Activated CD8-positive, alpha-beta T cell treated with anti-CD3 and anti-CD28 coated beads for 36 hours (primary cell): Measurements from ENCODE around the gene BIRC6. TPM values are rescaled to one million over a fixed set of nuclear protein-coding genes. Genes with fewer than 3 reads are reported as not detected.
A peak's percentile ranks its signal among the peaks of the same experiment; 100 is the strongest.
"Not testable (repeated sequence)": the region's sequence is repeated elsewhere in the genome, so short reads cannot be mapped to it uniquely, and the experiment has no call there.

ENCODE experiments used
- ATAC-seq: fragments of 200-7000 bp; cut with Tn5 transposase; one replicate; pipeline ENCODE4 v1.10.0; 2021; ENCODE audit warnings: mild to moderate bottlenecking, moderate library complexity
- CTCF ChIA-PET: fragments of 350-600 bp; sonication (Branson Sonifier 250); formaldehyde crosslinking; loops from one replicate; lab custom pipeline; 2021; ENCODE audit warnings: antibody characterized with exemption; lab: Charles Lee
- POLR2A ChIA-PET: fragments of 350-600 bp; sonication (Branson Sonifier 250); formaldehyde crosslinking; loops from one replicate; lab custom pipeline; 2021; ENCODE audit warnings: antibody characterized with exemption; lab: Charles Lee
- DNase-seq: peaks from one replicate; pipeline ENCODE4 v3.0.0-alpha.2; 2020
- H3K27ac Mint-ChIP-seq: one replicate; pipeline ENCODE4 v1.8.0; 2021; ENCODE audit warnings: mild to moderate bottlenecking, mixed read lengths
- H3K27me3 Mint-ChIP-seq: one replicate; pipeline ENCODE4 v1.8.0; 2021; ENCODE audit warnings: mixed read lengths
- H3K36me3 Mint-ChIP-seq: one replicate; pipeline ENCODE4 v1.8.0; 2021; ENCODE audit warnings: low read depth, mixed read lengths
- H3K4me1 Mint-ChIP-seq: one replicate; pipeline ENCODE4 v1.8.0; 2021; ENCODE audit warnings: low read depth, mixed read lengths
- H3K4me3 Mint-ChIP-seq: one replicate; pipeline ENCODE4 v1.8.0; 2021; ENCODE audit warnings: mild to moderate bottlenecking, moderate library complexity, mixed read lengths
- H3K9me3 Mint-ChIP-seq: one replicate; pipeline ENCODE4 v1.8.0; 2021; ENCODE audit warnings: mixed read lengths
- intact Hi-C: fragments of 100-400 bp; cut with micrococcal nuclease; formaldehyde crosslinking; loops from one replicate; pipeline ENCODE4 v1.10.0; 2022
- total RNA-seq, 2 experiments: library from RNA; stranded (reverse); gene quantifications; one replicate each; pipeline ENCODE4 v1.2.3, GENCODE V29; 2021
- TF ChIP-seq, protein P1 (sequence below): fragments of 200-600 bp; IDR thresholded peaks from one replicate; pipeline ENCODE4 v1.8.0; 2022; ENCODE audit warnings: antibody characterized with exemption, mild to moderate bottlenecking

The BIRC6 gene
- total RNA-seq, 2 experiments from 2014 or later = 68.8 to 69.6 TPM

DNA sequence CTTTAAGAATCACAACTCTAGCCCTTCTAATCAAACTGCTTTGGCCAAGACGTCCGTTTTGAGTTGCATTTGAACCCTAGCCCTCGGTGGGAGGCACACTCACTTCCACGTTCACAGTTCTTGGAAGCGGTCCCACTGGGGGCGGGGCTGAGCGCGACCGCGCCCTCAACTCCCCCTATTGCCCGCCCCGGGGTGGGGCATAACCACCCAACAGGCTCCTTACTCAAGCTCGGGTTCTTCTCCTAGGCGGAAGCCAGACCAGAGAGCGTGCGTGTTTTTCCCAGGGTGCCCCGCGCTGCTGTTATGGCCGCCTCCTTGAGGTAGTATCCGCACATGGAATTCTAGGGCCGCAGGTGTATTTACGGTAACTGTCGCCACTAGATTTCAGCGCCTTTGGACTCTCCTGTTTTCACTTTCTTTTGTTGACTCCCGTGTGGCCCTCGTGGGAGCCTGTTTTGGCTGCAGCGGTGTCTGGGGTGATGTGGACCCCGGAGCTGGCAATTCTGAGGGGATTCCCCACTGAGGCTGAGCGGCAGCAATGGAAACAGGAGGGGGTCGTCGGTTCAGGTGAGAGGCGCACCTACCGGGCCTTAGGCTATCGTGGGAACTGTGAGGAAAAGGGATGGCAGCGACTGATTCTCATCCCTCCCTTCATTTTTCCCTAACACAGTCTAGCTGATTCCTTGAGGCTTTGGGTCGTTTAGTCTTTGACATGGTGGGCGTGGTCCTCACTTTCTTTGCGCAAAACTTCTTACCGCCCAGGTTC is 271.2 kb downstream of the BIRC6 start, which contains the start of gene TTC27:
TSS of gene TTC27 (plus strand) at position 237 of the 766 bp plus-strand sequence. CDS start at position 480, 243 bp downstream.
- Mint-ChIP-seq H3K27ac (peak within 1 kb of the TSS; percentile 96), H3K27me3 (no peaks in the 10 kb centered on the region), H3K4me1 (peaks cover 24% of the 10 kb centered on the region), H3K4me3 (peak within 1 kb of the TSS; percentile 95), H3K36me3 (peaks cover 22% of the 10 kb centered on the region), H3K9me3 (no peaks in the 10 kb centered on the region)
- ATAC-seq = peak; percentile 99
- TF ChIP-seq, protein P1, sequence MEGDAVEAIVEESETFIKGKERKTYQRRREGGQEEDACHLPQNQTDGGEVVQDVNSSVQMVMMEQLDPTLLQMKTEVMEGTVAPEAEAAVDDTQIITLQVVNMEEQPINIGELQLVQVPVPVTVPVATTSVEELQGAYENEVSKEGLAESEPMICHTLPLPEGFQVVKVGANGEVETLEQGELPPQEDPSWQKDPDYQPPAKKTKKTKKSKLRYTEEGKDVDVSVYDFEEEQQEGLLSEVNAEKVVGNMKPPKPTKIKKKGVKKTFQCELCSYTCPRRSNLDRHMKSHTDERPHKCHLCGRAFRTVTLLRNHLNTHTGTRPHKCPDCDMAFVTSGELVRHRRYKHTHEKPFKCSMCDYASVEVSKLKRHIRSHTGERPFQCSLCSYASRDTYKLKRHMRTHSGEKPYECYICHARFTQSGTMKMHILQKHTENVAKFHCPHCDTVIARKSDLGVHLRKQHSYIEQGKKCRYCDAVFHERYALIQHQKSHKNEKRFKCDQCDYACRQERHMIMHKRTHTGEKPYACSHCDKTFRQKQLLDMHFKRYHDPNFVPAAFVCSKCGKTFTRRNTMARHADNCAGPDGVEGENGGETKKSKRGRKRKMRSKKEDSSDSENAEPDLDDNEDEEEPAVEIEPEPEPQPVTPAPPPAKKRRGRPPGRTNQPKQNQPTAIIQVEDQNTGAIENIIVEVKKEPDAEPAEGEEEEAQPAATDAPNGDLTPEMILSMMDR = no peak
- intact Hi-C loops = no loop called here
- DNase-seq = peak; percentile 98
- ChIA-PET POLR2A (interaction anchor here (0.8 to 1.0 kb wide), 2 partner anchors 20 to 36 kb away, joined by 3 read pairs; no protein-coding TSS in a partner anchor), CTCF (interaction anchor here (0.7 to 1.8 kb wide), 2 partner anchors 9 to 24 kb away, joined by 3 to 4 read pairs; no protein-coding TSS in a partner anchor)

DNA sequence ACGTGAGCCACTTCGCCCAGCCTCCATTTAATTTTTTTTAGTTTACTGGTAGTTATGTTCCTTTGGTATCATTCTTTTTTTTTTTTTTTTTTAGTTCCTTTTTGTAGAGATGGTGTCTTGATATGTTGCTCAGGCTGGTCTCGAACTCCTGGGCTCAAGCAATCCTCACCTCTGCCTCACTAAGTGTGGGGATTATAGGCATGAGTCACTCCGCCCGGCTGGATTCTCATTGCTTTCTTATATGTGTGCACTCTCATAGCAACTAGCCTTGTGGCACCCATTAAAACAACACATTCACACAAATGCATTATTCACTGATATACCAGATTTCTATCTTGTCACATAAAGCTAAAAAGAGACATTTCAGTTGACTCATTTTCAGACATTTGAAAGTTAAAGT is 275.3 kb downstream of the BIRC6 start:
- peak; percentile 63 for DNase-seq

DNA sequence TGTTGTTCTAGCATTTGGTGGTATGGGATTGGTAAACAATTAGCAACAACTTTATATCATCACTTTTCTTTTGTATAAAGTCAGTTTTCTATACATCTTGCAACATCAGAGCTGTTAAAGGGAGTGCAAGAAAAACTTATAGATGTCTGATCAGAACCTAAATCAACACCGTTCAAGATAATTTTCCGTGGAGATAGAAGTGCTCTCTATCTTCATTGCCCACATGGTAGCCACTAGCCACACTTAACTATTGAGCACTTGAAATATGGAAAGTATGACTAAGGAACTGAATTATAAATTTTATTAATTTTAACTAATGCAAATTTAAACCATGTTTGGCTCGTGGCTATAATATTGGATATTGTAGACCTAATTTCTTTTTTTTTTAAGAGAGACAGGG is 276.2 kb downstream of the BIRC6 start:
- Mint-ChIP-seq H3K27ac (no peak overlapping the region), H3K4me1 (peaks cover 17% of the 10 kb centered on the region), H3K4me3 (no peak overlapping the region), H3K9me3 (no peaks in the 10 kb centered on the region), H3K27me3 (no peaks in the 10 kb centered on the region), H3K36me3 (peaks cover 29% of the 10 kb centered on the region)
- ChIA-PET CTCF (interaction anchor here (0.7 kb wide), 1 partner anchor 43 kb away, joined by 3 read pairs; no protein-coding TSS in a partner anchor), POLR2A (interaction anchor here (0.6 to 0.7 kb wide), 2 partner anchors 86 to 134 kb away, joined by 3 read pairs; no protein-coding TSS in a partner anchor)
- no peak for DNase-seq
- TF ChIP-seq, protein P1 = no peak
- no peak for ATAC-seq
- intact Hi-C loops = no loop called here

More for the DNA sequence above, 275.3 kb downstream of the BIRC6 start:
- peaks cover 27% of the 10 kb centered on the region for H3K36me3 Mint-ChIP-seq
- no peak overlapping the region for H3K4me3 Mint-ChIP-seq
- H3K27ac Mint-ChIP-seq = peak overlapping the region; percentile 32
- TF ChIP-seq, protein P1 = no peak
- ATAC-seq = no peak
- peaks cover 24% of the 10 kb centered on the region for H3K4me1 Mint-ChIP-seq
- POLR2A ChIA-PET = no interaction called here
- no peaks in the 10 kb centered on the region for H3K9me3 Mint-ChIP-seq
- H3K27me3 Mint-ChIP-seq = no peaks in the 10 kb centered on the region
- CTCF ChIA-PET = no interaction called here
- intact Hi-C loops = no loop called here

DNA sequence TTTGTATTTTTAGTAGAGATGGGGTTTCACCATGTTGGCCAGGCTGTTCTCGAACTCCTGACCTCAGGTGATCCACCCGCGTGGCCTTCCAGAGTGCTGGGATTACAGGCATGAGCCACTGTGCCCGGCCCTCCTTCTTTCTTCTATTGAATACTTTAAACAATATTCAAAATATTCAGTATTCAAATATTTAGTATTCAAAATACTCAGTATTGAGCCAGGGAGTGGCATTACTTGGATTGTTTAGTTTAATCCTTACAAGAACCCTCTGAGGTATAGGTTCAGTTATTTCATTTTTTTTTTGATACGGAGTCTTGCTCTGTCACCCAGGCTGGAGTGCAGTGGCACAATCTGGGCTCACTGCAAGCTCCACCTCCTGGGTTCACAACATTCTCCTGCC is 281.7 kb downstream of the BIRC6 start:
- CTCF ChIA-PET, H3K4me3 Mint-ChIP-seq, H3K27me3 Mint-ChIP-seq, H3K27ac Mint-ChIP-seq, ATAC-seq, POLR2A ChIA-PET, DNase-seq, H3K9me3 Mint-ChIP-seq, H3K4me1 Mint-ChIP-seq, intact Hi-C loops: not testable (repeated sequence)
- peaks cover 19% of the 10 kb centered on the region for H3K36me3 Mint-ChIP-seq

DNA sequence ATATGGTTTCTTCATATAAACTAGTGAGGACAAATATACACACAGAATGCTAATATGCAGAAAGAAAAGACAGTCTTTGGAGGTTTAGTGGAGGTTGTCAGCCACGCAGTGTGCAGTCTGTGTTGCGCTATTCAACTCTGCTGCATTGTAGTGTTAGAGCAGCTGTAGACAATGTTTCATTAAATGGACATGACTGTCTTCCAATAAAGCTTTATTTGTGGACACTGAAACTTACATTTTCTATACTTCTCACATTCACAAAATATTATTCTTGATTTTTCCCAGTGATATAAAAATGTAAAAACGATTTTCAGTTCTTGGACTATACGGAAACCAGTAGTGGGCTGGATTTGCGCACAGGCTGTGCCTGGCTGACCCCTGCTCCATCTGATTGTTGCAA is 284.4 kb downstream of the BIRC6 start:
- Mint-ChIP-seq H3K4me3 (no peak overlapping the region), H3K9me3 (no peaks in the 10 kb centered on the region), H3K36me3 (peaks cover 22% of the 10 kb centered on the region), H3K27me3 (no peaks in the 10 kb centered on the region), H3K27ac (no peak overlapping the region), H3K4me1 (no peaks in the 10 kb centered on the region)
- TF ChIP-seq, protein P1 = no peak
- intact Hi-C loops = no loop called here
- no peak for DNase-seq
- POLR2A ChIA-PET = no interaction called here
- no peak for ATAC-seq
- CTCF ChIA-PET = no interaction called here
